Measurements from ENCODE around the gene KRT74.

- TF ChIP-seq SIN3A (IDR thresholded peaks at IDR 0.05; ENCODE audit: low read depth, low read length) (no peak), REST (IDR thresholded peaks at IDR 0.05; ENCODE audit: low read depth, low read length) (no peak), RELA (IDR thresholded peaks at IDR 0.05; ENCODE audit: borderline replicate concordance, partially characterized antibody) (no peak), SPI1 (IDR thresholded peaks at IDR 0.05; ENCODE audit: borderline replicate concordance, insufficient read depth, low read depth, low read length) (no peak), CBX5 (IDR thresholded peaks at IDR 0.05; ENCODE audit: low read depth) (no peak), ELK1 (IDR thresholded peaks at IDR 0.05; ENCODE audit: low read depth, low read length) (no peak), MXI1 (IDR thresholded peaks at IDR 0.05; ENCODE audit: low read depth, low read length) (no peak), POLR2A (IDR thresholded peaks at IDR 0.05; ENCODE audit: low read depth, low read length) (no peak), ZSCAN29 (IDR thresholded peaks at IDR 0.05) (no peak), LARP7 (IDR thresholded peaks at IDR 0.05) (no peak)
These were observed 56.4 kb downstream of the KRT74 start for GRCh38 chr12:52517005-52517835.
